ENCODE data around the gene SKAP1. TPM values are rescaled to one million over a fixed set of nuclear protein-coding genes. Genes with fewer than 3 reads are reported as not detected.

SKAP1 gene
- polyA plus RNA-seq, 1 donor = 12.7 TPM

DNA sequence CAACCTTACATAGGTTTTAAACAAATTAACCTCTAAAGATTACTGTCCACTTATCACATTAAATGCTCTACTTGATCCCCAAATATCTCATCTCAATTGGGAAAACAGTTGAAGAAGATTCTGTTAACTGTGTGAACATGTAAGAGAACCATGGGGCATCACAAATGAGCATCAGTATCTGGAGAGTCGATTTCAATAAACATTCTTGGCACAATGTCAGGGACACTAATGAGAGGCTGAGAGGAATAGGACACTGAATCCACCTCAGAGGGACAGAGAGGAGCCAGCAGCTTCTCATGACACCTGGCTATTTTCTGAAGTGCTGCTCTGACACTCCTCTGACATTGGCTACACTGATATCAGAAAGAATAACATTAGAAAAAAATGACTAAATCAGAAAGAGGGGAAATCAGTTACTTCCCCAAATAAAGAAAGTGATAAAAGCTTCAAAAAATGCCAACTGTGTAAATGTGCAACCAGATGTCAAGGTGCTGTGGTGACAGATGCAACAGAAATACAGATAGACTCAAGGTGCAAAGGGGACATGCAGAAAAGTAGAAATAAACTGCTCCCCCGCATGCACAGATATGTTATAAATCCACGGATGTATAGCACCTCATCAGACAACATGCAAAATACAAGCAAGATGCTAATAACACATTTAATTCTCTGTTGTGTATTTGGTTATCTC is 255.0 kb downstream of the SKAP1 start:
- DNase-seq = no peak

DNA sequence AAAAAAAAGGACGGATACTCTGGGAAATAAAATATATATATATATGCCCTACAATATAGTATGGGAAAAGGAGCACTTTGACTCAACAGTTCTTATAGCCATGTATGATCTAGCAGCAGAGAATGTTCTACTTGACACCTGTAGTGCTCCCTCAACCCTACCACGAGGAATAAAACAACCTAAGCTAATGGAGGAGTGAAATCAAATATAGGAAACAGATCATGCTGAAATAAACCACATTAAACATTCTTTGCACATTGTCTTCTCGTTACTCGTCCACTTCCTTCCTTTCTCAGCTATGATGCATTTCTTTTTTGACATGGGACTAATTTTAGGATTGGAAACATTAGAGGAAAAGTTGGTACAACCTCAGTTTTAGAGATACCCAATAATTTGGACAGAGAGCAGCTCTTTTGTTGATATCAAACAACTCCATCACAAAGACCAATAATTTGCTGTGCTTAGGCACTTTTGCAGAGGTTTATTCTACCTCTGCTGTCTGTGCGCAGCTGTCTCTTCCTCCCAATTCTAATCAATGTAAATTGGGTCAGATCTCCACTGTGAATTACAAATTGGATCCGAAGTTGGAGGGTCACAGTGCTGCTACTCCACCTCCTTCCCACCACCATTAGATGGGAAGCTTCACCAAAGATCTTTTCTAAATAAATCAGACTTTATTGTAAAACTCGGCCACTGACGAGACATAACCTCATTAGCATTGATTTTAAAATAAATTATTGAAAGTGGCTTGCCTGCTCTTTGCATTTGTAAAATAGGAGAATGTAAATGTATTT is 256.6 kb downstream of the SKAP1 start:
- no peak for DNase-seq

DNA sequence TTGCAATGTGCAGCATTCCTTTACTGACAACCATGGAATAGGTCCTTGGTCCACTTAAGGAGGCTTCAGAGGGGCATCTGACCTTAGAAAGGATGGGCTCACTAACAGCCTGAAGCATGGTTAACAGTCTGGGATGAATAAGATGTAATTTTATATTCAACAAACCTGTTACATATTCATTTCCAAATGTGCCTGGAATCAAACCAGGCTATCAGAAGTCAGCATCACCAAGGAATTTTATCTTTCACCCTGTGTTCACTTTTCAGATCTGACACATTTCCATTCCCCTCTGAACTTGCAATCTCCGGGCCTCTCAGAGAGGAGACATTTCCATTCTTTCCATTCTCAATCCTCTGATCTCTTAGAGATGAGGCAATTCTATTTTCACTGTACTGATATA is 260.1 kb downstream of the SKAP1 start:
- no peak for DNase-seq

DNA sequence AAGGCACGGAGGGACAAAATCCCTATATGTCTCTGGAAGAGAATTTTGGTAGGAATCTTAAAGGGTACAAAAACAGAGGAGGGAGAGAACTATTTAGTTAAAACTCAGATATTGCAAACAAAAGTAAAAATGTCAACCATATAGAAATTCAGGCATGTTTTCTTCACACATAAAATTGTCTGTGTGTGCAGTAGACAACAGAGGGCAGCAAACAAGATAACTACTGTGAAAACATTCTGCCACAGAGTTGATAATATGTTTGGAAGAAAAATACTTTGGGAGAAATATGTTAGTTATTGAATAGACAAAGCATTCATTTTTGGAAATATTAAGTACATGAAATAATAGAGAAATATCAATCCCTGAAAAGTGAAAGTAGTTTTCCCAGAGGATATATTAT is 266.2 kb downstream of the SKAP1 start:
- DNase-seq = no peak

DNA sequence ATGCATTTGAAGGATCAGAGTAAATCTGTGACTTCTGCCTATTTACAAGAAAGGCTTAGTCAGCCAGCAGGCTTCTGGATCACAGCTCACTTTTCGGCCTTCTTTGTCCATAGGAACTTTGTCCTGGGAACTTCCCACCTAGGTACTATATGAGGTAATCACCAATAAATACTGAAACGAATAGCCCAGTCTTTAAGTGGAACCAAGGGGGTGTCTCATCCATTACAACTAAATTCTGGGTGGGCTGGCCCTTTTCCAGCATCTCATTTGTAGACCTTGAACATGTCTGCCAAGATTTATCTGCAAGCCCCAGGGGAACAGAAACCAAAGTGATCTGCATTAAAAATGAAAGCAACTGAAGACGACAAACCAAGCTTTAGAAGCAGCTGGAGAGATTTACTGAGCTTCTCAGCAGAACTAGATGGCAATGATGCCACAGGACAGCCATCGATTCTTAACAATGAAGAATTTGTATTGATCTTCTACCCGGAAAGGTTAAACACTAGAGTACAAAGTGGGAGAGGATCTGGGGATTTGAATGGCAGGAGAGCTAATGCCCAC is 267.0 kb downstream of the SKAP1 start:
- DNase-seq = no peak

DNA sequence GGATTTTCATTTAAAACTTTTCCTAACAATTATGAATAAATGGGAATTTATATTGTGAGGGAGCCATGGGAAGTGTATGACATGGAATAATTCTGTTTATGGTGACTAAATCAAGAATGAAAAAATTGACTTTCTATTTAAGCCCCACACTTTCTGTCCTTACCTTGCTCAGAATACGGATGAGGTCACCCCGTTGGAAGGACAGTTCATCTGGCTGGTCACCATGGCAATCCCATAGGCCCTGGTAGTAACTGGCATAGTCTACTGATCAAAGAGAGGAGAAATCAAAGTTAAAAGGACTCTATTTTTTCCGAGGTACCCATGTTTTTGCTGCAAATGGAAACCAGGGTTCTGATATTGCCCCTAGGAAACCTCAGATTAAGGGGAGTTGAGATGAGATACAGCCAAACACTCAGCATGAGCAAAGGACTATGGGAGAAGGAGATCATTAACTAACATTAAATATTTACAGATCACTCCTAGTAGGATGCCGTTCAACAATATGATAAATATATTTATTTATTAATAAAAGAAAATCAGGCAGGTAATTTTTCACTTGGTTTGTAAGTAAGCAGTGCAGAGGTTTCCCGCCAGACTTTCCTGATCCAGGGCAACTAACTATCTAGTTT is 267.6 kb downstream of the SKAP1 start:
- DNase-seq = no peak

DNA sequence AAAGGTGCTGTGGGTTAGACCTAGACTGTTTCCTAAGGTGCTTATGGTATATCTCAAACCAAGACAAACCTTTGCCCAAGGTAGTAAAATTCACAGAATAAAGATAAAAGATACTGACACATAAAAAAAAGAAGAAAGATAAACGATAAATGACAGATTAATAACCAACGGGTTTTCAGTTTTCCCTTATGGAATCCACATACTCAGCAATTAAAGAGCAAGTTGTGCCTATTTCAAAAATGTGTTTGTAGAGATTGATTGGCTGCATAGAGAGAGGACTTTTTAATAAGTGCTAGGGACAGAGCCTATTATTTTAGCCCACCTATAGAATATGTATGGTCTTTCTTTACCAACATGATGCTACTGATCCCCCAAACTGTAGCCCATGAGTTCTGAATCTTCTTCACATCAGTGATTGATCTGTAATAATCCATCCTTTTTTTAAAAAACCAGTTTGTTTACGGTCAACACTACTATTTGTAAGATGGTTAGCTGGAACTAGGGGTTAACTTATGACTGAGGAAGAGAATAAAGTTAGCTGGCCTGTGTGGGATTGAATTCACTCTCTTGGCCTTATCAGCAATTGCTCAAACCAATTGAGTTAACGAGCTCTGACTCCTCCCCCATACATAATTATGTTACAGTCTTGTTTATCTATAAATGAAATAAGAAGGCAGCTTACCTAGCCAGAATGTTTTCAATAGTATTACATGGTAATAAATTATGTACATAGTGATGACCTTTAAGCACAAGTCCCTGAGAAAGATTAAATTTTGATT is 268.7 kb downstream of the SKAP1 start:
- DNase-seq = no peak

DNA sequence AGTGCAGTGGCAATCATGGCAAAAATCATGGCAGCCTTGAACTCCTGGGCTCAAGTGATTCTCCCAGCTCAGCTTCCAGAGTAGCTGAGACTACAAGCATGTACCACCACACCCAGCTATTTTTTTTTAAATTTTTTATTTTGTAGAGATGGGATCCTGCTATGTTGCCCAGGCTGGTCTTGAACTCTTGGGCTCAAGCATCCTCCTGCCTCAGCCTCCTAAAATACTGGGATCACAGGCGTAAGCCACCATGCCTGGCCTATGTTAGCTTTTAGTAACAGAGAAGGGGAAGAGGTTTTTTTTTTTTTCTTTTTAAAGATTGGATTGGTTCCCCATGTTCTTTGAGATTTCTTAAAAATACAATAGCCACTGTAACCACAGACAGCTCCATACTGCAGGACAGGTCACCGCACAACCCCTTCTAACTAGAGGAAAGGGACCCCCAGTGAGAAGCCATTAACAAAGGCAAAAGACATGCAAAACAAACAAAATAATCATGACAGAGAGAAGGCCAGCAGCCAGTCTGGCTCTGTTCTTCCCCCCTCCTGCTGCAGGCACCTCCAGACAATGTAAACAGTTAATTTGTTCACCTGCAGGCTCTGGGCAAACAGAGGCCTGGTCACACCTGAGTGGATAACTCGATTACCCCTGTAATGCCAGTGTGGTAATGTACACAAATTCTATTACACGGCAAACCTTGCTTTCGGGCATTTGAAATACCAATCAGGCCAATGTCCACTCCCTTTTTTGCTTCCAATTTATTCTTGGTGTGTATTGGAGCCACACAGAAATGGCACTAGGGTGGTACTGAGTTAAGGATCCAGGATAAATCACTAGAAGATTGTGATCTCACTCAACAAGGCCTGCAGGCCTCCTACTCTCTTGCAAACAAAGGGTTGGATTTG is 269.6 kb downstream of the SKAP1 start:
- no peak for DNase-seq

DNA sequence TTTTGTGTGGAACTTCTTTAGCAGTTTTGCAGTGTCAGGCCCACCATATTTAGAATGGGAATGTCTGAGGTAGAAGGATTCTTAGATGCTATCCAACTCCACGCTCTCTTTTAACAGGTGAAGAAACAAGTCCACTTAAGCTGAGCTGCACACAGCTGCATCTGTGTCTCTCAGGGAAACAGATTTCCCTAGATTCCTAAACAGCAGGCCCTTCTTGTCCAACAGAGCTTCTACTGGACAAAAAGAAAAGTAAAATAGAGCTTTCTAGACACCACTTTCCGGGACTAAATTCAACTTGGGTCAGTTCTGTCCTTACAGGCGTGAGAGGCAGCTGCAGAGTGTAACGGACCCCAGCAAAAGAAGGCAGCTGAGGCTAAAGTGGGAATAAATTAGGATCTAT is 270.8 kb downstream of the SKAP1 start:
- DNase-seq = no peak

DNA sequence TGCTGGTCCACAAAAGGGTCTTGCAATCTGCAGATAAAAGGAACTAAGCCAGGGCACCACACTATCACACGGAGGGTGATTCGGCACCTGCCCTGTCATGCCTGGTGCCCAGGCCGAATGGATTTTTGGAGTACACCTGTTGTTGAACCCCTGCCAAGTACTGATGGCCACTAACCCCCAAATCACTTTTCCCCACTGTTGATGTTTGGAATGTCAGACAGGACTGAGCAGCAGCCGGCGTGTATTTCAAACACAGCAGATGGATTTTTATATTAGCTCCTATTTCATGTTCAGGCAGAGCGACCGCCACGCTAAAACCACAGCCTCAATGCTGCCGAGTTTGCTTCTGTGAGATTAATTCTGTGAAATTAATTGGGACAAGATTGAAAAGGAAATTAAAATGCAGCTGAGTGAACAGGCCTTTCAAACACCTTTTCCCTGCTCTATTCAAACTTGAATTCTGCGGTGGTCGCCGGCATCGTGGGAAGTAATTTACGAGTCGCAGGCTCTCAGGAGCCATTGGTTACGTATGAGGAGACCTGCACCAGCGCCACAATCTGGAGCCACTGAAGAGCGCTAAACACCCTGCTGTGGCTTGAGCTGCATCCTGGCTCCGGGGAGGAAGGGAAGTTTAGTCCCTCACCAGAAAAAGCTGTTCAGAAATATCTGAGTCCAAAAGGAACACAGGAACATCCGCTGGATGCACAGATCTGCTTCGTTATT is 274.0 kb downstream of the SKAP1 start:
- DNase-seq = no peak

DNA sequence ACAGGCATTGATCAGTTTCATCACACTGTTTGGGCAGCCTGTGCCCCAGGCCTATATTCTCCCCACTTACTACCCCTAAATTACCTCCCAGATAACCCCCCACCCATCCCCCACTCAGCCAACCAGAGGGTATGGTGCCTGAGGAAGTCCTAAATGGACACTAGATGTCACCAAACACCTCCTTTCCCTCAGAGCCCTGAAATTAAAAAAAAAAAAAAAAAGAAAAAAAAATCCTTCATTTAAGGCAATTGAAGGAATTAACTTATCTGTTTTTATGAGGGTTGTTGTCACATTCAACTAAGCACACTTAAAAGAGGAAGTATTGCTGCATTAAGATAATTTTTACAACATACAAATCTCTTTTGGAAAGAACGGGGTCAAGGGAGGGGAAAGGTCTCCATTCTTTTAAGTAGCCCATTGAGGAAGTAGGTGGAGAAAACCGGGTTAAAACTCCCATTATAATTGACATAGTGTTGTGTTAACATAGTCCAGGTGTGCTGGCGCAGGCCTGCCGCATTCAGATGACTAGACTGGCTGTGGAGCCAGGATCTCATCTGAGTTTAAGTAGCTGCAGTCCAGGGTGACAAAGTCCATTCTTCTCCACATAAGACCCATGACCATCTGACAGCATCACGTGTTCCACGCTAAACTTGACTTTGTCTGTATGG is 276.2 kb downstream of the SKAP1 start:
- DNase-seq = peak; percentile 50

DNA sequence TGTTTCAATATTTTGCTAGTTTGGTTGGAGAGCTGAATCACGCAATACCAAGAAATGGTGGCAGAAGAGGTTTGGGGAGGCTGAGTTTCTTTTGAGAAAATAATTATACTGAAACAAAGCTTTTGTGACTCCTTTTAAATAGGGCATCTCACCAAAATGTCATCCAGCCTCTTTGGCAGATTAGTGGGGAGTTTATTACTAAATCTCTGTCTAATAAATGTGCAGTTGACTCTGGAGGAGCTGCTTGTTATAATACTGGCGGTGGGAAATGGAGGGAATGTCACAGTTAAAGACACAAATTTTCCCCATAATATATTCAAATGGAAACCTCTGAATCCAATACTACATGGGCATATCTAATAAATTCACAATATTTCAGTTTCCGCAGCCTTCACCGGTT is 277.7 kb downstream of the SKAP1 start:
- DNase-seq = no peak

DNA sequence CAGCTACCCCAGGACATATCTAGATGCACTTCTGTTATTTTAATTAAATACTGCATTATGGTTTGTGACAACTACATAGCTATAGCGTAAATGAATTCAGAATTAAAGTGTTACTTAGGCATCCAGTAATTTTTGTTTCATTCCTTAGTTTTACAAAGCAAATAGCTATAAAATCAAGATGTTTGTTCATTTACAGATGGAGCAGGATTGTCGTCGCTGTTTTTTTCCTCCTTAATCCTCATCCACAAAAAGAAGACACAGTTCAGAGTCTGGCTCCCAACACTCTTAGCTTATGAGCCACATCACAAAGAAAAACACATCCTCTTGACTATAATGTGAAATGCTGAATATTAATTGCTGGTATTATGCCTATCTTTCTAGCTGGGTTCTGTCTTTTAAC is 278.8 kb downstream of the SKAP1 start:
- no peak for DNase-seq

DNA sequence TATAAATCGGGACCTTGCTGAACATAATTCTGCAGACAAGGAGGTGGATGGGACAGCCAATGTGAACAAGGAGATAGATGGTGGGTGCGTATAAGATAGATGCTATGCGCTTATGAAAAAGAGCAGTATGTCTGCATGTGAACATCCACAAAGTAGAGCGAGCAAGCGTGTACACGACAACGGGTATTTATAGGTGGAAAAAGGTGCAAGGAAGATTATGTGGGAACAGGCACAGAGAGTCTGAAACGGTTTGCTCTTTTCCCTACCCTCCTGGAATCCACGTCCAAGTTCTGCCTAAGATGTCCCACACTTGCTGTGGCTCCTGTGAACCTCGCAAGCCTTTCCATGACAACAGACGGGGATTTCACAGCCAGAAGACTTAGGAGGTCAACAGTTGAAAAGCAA is 279.4 kb downstream of the SKAP1 start:
- no peak for DNase-seq

DNA sequence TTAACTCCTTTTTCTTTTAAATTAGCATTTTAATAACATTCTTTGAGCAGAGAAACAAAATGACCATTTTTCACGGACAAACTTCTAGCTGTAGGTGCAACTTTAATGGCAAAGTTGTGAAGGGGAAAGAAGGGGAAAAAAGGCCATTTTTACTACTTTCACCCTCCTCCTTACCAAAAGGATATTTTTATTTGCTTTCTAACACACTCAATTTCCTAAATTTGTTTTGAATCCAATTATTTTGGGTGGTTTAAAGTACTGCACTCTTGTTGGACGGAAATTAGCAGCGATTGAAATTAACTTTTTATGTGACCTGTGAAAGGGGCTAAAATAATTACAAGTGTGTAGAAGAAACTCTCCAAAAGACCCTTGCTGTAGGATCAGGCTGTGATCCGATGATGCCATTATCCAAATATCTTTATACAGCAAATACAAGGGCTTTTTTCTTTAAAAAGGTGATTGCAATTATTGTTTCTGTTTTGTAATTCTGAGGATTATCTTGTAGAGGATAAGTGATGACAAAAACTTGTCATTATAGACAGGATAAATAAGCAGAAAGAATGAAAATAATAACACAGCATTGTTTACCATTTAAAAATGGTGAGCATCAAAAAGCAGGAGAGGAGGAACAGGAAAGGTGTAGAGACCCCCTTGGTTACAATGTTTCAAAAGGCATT is 280.1 kb downstream of the SKAP1 start:
- no peak for DNase-seq

DNA sequence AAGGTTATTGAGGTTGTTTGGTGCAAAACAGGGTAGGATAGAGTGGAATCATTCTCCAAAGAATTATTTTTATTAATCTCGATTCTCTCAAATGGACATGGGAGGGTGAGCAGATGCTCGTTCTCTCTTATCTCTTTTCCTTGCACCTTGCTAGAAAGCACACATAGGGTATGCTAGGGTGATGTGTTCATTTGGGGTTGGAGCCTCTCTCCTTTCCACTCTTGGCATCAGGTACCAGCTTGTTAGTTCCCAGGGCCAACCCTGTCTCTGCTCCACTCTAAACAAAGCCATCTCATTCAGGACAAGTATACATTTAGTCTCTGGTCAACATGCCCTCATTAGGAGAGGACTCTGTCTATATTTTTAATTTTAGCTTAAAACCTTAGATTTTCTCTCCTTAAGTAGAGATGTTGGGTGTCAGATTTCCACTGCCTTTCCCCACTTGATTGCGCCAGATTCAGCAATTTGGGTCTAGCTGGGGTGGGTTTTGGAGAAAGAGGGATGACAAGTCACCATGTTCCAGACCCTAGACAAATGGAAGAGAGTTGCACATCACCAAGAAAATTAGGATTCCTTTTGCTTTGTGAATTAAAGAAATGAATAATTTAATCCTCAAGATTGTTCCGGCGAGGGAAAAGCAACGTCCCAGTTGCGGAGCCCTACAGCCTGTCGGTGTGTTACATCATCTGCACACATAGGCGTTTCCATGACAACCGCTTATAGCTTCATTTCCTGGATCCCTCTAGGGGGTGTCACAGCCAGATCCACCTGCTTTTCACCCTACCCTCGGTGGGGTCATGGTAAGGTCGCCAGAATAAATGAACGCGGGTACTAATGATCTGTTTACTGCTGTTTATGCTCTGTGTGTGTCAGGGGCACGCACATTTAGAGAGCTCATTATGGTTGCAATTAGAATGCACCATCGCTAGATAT is 280.9 kb downstream of the SKAP1 start:
- DNase-seq = peak; percentile 52

DNA sequence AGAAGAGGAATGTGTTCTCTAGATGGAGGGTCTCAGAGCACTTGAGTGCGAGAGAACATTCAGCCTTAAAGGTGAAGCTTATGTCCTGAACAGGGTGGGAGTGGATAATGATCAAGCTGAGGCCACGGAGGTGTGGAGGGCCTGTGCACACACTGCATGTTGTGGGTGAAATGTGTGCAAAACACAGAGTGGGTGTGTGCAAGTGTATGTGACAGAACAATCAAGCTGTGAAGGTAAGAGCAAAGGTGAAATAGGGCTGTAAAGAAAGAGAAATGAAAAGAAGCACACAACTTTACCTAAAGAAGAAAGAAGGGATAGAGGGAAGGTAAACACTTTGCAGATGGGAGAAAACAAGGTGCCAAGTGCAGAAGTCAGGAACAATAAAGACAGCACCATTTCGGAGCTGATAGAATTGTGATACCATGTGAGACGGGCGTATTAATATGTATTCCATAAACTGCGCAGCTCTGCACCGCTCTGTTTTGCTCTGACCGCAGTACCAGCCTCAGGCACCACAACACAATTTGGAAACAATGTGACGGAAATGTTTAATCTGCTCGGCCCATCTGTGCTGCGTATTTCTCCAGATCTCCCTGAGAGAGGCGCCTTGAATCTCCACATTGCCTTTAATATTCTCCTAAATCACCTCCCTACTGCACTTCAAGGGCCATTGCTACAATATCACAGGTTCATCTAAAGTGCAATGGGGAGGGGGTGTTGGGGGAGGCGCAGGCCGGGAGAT is 281.8 kb downstream of the SKAP1 start:
- no peak for DNase-seq
